GM20000 (cell line): ENCODE measurements around the gene PRDM16.

ENCODE experiments used
- DNase-seq: peaks from one replicate; pipeline ENCODE4 v3.0.0; 2012; ENCODE audit warnings: low spot score
- CTCF ChIP-seq: IDR thresholded peaks from 2 replicates; pipeline ENCODE4 v1.5.1; 2012; ENCODE audit warnings: mild to moderate bottlenecking, control low read depth; ENCODE audit errors: extremely low read depth, missing control alignments

PRDM16 gene

GRCh38 chr1:3409366-3410141 is 340.6 kb downstream of the PRDM16 start:
- DNase-seq, result no peak
- no peak for TF ChIP-seq CTCF

- TF ChIP-seq CTCF, result no peak
- no peak for DNase-seq
Observed at GRCh38 chr1:3410142-3410925, 341.3 kb downstream of the PRDM16 start.

GRCh38 chr1:3411806-3412205 is 342.8 kb downstream of the PRDM16 start:
- no peak for DNase-seq
- no peak for TF ChIP-seq CTCF

- TF ChIP-seq CTCF, result no peak
- no peak for DNase-seq
Observed at GRCh38 chr1:3412376-3412775, 343.4 kb downstream of the PRDM16 start.

GRCh38 chr1:3413975-3414710 is 345.1 kb downstream of the PRDM16 start:
- no peak for TF ChIP-seq CTCF
- DNase-seq, result no peak

- no peak for DNase-seq
- TF ChIP-seq CTCF, result no peak
Observed at GRCh38 chr1:3415260-3416090, 346.5 kb downstream of the PRDM16 start.
